ENCODE data around the gene ZFR.
A peak's percentile ranks its signal among the peaks of the same experiment; 100 is the strongest.
"Not testable (repeated sequence)": the region's sequence is repeated elsewhere in the genome, so short reads cannot be mapped to it uniquely, and the experiment has no call there.

The ZFR gene

DNA sequence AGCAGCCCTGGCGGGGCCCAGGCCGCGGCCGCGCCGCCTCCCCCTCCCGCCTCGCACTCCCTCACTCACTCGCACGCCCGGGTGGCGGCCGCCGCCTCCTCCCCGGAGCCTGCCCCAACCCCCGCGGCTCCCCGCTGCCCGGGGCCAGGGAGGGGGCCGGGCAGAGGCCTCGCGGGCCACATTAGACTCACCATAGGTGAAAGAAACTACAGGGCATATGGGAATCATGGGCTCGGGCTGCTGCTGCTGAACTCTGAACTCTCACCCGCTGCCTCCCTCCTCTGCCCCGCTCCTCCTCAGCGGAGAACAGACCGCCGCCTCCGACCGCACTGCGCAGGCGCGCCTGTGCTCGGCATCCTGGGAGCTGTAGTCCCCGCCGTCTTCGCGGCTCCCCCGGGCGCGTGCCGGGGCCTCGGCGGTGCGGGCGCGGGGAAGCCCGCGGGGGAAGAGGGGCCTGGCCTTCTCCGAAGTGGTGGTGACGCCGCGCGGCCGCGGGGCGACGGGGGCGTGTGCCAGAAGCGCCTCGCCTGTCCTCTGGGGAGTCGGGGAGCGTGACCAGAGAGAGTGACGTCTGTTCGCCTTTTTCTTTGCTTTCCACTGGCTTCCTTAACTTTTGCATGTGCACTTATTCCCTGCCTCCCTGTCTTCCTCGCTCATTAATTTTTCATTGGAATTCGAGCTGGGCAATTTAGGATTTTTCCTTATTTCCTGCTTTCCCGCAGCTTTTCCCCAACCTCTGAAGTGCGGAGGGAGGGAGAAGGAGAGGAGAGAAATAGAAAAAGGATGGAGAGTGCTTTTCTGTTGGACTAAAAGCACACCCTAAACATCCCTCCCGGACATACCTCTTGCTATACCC is at the start of gene ZFR:
ZFR (minus strand) TSS at position 310 of the 856 bp plus-strand sequence; CDS start at position 228, 82 bp downstream.
- peak; percentile 92 for DNase-seq

DNA sequence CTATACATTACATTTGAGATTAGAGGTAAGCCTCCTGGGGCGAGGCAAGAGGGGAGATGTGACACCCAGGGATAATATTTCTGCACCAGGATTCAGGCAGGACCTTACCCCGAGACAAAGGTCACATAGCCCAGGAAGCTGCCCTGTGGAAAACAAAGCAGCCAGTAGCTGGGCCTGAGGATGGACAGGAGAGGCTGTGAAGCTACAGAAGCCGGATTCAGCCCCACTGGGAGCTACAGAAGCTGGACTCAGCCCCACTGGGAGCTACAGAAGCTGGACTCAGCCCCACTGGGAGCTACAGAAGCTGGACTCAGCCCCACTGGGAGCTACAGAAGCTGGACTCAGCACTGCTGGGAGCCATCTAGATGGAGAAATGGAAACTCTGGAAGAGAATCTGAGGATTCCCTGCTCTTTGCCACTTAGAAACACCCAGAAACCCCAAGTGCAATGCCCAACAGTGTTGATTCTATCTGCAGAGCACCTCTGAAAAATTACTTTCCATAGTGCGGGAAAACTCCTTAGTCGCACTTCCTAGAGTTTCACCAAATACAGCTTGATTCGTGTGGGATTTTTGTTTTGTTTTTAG is 46.5 kb upstream of the ZFR start:
- no peak for DNase-seq

DNA sequence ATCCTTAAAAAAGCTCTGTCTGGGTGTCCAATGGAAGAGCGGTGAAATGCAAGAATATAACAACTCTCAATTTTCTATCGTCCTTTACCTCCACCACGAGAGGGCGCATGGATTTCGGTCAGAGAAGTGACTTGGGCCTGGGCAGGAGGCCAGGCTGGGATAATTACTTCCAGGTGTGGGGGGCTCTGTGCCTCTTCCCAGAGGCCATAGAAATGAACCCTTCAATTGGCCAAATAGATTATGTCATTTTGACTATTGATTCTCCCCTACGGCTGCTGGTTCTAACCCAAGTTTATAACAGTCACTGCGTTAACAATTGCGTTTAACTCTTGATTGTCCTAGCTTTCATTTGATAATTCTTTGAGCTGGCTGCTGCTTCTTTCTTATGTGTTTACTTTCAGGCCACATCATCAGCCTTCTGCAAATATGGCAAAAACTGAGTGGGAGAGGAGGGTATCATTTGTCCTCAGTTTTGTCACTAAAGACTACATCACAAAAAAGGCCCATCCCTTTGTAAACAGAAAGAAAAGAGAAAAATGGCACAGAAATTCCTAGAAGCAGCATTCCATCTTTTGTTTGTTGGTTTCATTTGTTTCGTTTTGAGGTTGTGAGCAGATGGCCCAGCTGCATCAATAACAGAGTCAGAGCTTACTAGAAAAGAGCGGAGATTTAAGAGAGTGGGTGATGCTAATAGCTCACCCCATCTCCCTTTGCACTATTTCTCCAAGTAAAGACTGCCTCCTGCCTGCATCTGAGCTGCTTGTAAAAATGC is 45.4 kb upstream of the ZFR start:
- DNase-seq, result peak; percentile 93

DNA sequence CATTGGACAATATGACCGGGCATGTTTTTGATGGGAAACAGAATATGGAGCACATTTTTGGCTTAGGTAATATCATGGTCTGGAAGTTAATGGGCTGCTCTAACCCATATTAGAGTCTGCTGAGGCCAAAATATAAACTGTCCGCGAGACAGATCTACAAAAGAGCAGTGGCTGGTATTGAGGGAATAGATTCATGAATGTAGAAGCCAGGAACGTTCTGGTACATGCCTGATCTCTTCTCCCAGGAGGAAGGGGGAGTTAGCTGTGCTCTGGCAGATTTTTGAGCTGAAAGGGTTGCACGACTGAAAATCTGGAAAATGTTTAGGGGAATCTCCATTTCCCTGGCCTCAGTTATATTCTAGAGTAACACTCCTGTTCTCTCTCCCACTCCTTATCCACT is 42.9 kb upstream of the ZFR start:
- DNase-seq, result no peak

DNA sequence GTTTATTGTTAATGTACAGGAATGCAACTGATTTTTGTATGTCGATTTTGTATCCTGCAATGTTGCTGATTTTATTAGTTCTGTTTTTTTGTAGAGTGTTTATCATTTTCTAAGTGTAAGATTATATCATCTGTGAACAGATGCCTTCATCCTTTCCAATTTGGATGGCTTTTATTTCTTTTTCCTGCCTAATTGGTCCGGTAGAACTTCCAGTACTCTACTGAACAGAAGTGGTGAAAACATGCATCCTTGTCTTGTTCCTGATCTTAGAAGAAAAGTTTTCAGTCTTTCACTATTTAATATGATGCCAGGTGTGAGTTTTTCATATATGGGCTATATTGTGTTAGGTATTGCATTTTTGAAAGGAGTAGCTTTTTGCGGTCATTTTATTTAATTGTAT is 42.5 kb upstream of the ZFR start:
- DNase-seq, result no peak

DNA sequence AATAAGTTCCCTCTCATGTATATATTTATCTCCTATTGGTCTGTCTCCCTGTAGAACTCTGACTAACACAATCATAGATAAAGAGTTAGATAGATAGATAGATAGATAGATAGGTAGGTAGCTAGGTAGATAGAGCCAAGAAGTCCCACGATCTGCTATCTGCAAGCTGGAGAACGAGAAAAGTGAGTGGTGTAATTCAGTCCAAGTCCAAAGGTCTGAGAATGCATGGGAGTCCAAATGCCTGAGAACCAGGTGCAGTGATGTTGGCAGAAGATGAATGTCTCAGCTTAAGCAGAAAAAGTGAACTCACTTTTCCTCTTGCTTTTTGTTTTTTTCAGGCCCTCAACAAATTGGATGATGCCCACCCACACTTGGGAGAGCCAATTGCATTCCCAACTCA is 37.7 kb upstream of the ZFR start:
- no peak for DNase-seq

DNA sequence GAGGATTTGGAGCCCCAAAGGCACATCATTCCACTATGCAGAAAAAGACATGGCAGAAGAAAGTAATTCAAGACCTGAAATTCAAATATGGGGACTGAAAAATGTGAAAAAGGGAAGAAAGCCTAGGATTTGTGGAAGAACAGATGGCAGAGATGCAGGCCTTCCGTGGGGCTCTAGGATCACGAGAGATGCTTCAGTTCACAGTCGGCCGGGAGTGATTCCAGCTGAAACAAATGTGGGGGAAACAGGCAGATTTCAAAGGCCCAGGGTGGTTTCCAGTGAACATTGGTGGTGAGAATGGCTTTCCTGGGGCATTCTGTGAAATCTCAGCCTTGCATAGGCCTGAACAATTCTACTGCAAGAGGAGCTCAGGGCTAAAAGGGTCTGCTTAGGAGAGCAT is 34.6 kb upstream of the ZFR start:
- DNase-seq, result no peak

DNA sequence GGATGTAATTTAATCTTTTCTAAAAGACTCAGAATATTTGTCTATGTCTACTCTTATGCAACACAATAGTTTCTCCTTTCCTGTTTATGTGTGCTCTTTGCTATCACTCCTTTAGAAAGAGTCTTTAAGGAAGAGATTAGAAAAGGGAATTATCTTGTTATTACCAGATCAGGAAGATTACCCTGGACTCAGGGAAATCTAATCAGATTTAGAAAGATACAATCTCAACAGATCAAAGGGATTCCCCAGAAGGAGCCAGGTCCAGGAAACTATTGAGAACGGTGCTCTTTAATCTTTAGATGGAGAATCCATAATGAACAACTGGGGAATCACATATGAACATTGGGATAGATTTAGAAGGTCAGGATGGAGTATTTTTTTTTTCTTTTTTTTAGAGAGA is 32.4 kb upstream of the ZFR start:
- no peak for DNase-seq

DNA sequence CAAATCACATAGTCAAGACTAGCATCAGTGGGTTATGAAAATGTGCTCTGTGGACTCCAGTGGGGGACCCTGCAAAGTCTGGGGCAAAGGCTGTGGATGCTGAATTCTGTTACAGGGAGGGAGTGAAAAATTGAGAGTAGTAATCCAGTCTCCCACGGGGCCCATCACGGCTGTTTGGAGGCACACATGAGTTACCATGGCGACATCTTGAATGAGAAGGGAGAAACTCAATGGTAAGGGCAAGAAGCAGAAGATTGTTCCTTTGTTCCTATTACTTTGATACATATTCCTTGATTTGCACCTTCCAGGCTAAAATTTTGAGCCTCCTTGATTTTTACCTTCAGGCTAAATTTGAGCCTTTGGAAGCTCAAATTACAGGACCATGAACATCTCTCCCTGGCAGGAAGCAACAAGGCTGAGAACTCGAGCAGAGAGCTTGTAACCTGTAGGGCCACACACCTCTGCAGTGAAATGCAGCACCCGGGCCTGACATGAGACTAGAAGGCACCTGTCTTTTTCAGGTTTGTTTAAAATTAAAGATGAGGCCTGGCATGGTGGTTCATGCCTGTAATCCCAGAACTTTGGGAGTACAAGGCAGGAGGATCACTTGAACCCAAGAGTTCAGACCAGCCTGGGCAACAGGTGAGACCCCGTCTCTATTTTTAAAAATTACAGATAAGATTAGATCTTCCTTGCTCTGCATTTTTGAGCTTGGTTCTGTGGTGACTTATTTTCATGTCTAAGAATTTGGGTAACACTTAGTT is 31.0 kb upstream of the ZFR start:
- DNase-seq, result peak; percentile 71

DNA sequence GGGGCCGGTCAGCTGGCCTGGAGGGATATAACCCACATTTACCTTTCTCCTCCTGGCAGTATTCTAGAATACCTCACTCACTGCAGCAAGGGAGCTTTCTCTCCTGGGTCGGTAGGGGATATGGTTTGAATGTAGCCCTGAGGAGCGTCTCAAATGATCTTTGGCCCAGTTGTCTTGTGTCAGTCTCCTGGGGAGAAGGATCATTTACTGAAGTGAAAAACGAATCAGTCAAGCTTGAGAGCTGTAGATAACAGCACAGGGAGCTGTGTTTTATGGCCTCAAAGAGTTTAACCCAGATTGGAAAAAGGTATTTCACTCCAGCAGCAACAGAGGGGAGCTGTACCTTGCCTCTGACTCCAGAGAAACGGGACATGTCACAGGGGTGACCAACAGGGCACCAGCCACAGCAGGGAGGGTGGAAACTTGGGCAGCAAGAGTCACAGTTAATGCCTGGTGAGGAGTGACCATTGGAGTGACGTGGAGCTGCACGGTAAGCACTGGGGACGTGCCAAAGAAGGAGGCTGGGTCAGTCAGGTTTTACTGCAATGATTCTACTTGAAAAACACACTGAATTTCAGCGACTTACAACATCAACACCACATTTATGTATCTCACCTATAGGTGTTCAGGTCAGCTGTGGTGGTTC is 29.8 kb upstream of the ZFR start:
- peak; percentile 52 for DNase-seq

DNA sequence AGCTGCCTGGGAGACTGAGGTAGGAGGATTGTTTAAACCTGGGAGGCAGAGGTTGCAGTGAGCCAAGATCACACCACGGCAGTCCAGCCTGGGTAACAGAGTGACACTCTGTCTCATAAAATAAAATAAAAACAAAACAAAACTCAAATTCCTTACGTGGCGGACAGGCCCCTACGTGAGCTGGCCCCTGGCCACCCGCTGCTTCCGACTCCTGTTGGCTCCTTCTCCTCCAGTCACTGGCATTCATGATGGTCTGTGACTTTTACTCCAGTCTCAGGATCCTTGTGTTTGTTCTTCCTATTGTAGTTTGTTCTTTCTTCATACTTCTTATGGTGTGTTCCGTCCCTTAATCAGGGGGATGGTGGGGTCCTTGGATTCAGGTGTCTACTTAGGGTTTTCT is 28.5 kb upstream of the ZFR start:
- no peak for DNase-seq

DNA sequence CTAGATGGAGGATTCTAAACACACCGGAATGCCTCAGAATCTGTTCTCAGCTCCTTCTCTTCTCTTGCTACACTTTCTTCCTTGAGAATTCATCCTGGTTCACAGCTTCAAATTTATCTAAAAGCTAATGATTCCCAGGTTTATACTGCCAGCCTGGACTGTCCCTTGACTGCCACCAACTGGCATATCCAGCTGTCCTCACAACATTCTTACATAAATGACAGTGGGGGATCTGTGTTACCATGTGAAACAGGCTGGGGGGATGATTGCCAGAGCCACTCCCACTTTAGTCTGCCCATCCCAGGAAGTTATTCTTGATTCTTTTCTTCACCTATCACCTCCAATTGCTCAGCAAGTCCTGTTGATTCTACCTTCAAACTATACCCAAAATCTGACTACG is 27.2 kb upstream of the ZFR start:
- DNase-seq, result no peak

DNA sequence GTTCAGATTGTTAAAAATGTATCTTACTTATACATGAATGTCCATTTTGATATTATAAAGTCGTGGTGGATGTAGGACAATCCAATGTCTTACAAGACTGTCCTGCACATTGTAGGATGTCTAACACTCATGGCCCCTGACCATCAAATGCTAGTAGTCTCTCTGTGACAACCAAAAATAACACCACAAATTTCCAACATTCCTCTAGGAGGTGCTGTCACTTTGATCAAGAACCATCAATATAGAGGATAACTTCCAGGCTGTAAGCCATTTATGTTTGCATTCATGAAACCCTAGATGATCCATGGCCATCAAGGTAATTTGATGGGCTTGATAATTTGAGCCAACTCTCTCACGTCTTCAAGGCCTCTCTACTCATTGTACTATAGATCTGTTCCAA is 20.5 kb upstream of the ZFR start:
- no peak for DNase-seq

DNA sequence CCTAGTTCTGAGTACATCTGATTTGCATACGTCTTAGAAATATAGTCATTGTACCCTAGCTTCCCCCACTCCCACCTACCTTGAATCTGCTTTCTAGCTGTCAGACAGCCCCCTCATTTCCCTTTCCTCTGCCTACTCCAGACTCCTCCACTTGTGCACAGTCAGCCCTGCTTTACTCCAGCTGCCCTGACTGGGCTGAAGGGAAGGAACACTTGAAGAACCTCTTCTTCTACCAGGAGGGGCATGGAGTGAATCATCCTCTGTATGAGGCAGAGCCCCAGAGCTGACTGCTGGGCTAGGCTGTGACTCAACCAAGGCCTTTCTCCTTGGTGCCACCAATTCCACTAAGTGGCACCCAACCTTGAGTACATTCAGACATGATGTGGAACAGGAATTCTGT is 18.1 kb upstream of the ZFR start:
- no peak for DNase-seq

DNA sequence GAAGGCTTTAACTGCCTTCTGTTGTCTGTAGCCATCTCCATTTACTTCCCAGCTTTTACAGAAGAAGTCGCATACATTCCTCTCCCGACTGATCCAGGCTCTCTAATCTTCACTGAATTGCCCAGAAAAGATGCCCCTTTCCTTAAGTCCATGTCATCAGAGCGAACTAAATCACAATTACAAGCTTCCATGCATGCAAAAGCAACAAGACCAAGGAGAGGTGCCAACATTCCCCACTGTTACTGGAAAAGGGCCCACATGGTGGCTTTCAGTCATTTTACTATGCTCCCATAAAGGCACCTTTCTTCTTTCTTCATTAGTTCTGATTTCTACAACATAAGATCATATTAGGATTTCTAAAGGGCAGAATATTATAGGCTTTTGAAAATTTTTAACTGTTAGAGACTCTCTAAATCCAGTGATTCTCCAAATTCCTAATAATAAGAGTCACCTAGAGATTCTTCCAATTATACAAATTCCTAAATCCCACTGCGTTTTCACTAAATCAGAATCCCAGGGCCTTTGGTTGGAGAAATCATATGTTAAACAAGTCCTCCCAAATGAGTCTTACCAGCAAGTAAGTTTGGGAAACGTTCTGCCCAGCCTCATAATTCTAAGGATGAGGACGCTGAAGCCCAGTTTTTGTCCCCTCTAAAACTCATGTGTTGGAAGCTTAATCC is 17.0 kb upstream of the ZFR start:
- DNase-seq, result no peak

DNA sequence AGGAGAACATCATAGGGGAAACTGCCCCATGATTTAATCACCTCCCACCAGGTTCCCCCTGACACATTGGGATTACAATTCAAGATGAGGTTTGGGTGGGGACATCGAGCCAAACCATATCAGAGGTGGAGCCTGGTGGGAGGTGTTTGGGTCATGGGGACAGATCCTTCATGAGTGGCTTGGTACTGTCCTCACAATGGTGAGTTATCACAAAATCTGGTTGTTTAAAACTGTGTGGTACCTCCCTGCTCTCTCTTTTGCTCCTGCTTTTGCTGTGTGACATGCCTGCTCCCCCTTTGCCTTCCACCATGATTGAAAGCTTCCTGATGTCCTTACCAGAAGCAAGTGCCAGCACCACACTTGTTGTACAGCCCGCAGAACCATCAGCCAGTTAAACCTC is 16.2 kb upstream of the ZFR start:
- DNase-seq, result no peak

DNA sequence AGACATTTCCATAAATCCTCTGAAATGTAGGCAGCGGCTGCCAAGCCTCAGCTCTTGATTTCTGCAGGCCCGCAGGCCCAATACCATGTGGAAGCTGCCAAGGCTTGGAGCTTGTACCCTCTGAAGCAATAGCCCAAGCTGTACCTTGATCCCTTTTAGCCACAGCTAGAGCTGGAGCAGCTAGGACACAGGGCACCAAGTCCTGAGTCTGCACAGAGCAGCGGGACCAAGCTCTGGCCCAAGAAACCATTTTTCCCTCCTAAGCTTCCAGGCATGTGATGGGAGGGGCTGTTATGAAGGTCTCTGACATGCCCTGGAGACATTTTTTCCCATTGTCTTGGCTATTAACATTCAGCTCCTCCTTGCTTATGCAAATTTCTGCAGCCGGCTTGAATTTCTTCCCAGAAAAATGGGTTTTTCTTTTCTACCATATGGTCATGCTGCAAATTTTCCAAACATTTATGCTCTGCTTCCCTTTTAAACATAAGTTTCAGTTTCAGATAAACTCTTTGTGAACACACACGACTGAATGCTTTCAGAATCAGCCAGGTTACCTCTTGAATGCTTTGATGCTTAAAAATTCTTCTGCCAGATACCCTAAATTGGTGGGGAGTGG is 14.4 kb upstream of the ZFR start:
- DNase-seq, result no peak

DNA sequence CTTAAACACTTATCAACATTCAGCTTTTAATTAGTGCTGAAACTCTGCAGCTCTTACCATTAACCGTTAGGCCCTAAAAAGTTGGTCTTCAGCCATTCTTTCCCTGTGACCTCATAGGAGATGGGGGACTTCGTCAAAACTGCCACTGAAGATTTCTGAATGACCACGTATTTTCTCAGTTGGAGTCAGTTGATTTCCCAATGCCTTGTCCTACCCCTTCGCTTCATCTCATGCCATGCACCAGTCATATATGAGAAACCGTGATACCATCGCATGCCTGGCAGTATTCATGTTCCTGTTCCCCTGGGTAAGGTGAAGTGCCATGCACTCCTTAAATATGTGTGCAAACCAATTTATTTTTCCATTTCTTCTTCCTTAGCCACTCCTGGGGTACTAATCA is 10.8 kb upstream of the ZFR start:
- DNase-seq, result no peak

DNA sequence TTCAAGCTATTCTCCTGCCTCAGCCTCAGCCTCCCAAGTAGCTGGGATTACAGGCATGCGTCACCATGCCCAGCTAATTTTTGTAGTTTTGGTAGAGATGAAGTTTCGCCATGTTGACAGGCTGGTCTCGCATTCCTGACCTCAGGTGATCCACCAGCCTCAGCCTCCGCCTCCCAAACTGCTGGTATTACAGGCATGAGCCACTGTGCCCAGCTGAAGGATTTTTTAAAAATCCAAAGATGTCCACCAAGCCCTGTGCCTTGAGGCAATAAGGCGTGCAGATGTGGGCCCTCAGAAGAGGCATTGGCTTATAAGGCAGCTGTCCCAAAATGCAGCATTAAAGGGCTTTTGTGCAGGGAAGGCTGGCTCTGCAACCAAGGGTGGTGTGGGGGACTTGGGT is 10.3 kb upstream of the ZFR start:
- DNase-seq, result no peak

DNA sequence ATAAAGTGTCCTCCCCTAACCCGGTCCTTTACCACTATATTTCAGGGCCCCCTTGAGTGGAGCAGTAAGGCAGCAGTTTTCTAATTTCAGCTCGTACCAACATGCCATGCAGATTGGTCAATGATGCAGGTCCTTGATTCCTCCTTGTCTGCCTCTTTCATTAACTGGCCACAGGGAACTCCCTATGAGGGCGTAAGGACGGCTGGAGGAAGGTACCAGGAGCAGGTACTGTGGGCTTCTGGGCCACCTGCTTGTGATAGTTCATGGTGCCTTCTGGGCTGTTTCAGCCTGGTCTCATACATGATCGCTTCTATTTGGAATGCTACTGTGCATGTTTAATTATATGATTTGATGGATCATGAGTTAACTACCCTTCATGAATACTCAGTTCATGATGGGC is 9.4 kb upstream of the ZFR start:
- no peak for DNase-seq

DNA sequence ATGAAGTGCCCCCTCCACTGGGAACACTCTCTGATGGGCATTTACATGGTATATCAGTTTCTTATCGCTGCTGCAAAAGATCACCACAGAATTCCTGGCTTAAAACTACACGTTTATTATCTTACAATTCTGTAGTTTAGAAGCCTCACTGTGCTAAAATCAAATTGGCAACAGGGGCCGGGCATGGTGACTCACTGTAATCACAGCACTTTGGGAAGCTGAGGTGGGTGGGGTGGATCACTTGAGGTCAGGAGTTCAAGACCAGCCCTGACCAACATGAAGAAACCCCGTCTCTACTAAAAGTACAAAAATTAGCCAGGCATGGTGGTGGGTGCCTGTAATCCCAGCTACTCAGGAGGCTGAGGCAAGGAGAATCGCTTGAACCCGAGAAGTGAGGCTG is 7.8 kb upstream of the ZFR start:
- DNase-seq, result not testable (repeated sequence)

DNA sequence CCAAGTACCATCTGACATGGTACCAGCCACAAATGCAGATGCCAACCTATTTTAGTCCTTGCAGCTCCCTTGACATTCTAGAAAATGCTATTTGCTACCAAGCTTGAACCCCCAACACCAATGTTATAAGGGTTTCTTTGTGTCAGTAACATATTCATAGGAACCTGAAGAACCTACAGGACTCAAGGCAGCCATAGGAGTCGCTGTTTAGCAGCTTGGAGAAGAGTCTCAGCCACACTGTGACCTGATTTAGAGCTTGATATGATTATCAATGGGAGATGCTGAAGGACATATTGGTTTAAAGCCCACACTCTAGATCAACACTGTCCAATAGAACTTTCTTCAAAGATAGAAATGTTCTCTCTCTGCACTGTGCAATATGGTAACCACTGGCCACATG is 6.4 kb upstream of the ZFR start:
- no peak for DNase-seq
